ENCODE measurements around the gene FAM184A. TPM values are rescaled to one million over a fixed set of nuclear protein-coding genes. Genes with fewer than 3 reads are reported as not detected.

The FAM184A gene
- total RNA-seq, 1 donor from 2014 or later: 0.59 TPM

- Mint-ChIP-seq H3K27ac (ENCODE audit: unreplicated experiment) (no peak overlapping the region), H3K27me3 (ENCODE audit: unreplicated experiment) (peaks cover 7% of the 10 kb centered on the region), H3K36me3 (ENCODE audit: unreplicated experiment) (no peaks in the 10 kb centered on the region), H3K4me3 (ENCODE audit: unreplicated experiment) (no peak overlapping the region), H3K4me1 (ENCODE audit: unreplicated experiment) (peaks cover 5% of the 10 kb centered on the region), H3K9me3 (ENCODE audit: unreplicated experiment) (no peaks in the 10 kb centered on the region)
- no peak for DNase-seq (ENCODE audit: extremely low spot score, unreplicated experiment)
- TF ChIP-seq CTCF (IDR thresholded peaks at IDR 0.05): no peak
These were observed 42.4 kb downstream of the FAM184A start for GRCh38 chr6:119036081-119036480.

GRCh38 chr6:119035459-119035858 lies 43.0 kb downstream of the FAM184A start:
- Mint-ChIP-seq H3K9me3 (ENCODE audit: unreplicated experiment) (no peaks in the 10 kb centered on the region), H3K27me3 (ENCODE audit: unreplicated experiment) (peaks cover 7% of the 10 kb centered on the region), H3K36me3 (ENCODE audit: unreplicated experiment) (no peaks in the 10 kb centered on the region), H3K27ac (ENCODE audit: unreplicated experiment) (no peak overlapping the region), H3K4me3 (ENCODE audit: unreplicated experiment) (no peak overlapping the region), H3K4me1 (ENCODE audit: unreplicated experiment) (peaks cover 5% of the 10 kb centered on the region)
- TF ChIP-seq CTCF (IDR thresholded peaks at IDR 0.05): no peak
- DNase-seq (ENCODE audit: extremely low spot score, unreplicated experiment): no peak

GRCh38 chr6:119034827-119035458 lies 43.5 kb downstream of the FAM184A start:
- DNase-seq (ENCODE audit: extremely low spot score, unreplicated experiment): no peak
- Mint-ChIP-seq H3K27me3 (ENCODE audit: unreplicated experiment) (peaks cover 7% of the 10 kb centered on the region), H3K4me3 (ENCODE audit: unreplicated experiment) (no peak overlapping the region), H3K9me3 (ENCODE audit: unreplicated experiment) (no peaks in the 10 kb centered on the region), H3K36me3 (ENCODE audit: unreplicated experiment) (no peaks in the 10 kb centered on the region), H3K4me1 (ENCODE audit: unreplicated experiment) (peaks cover 5% of the 10 kb centered on the region), H3K27ac (ENCODE audit: unreplicated experiment) (no peak overlapping the region)
- no peak for TF ChIP-seq CTCF (IDR thresholded peaks at IDR 0.05)

GRCh38 chr6:119032428-119032827 lies 46.0 kb downstream of the FAM184A start:
- H3K4me1 Mint-ChIP-seq (ENCODE audit: unreplicated experiment): peaks cover 5% of the 10 kb centered on the region
- H3K27me3 Mint-ChIP-seq (ENCODE audit: unreplicated experiment): peaks cover 10% of the 10 kb centered on the region
- no peaks in the 10 kb centered on the region for H3K36me3 Mint-ChIP-seq (ENCODE audit: unreplicated experiment)
- no peak for DNase-seq (ENCODE audit: extremely low spot score, unreplicated experiment)
- TF ChIP-seq CTCF (IDR thresholded peaks at IDR 0.05): no peak
- H3K27ac Mint-ChIP-seq (ENCODE audit: unreplicated experiment): no peak overlapping the region
- no peak overlapping the region for H3K4me3 Mint-ChIP-seq (ENCODE audit: unreplicated experiment)
- H3K9me3 Mint-ChIP-seq (ENCODE audit: unreplicated experiment): no peaks in the 10 kb centered on the region

- Mint-ChIP-seq H3K36me3 (ENCODE audit: unreplicated experiment) (no peaks in the 10 kb centered on the region), H3K9me3 (ENCODE audit: unreplicated experiment) (no peaks in the 10 kb centered on the region), H3K27ac (ENCODE audit: unreplicated experiment) (no peak overlapping the region), H3K4me1 (ENCODE audit: unreplicated experiment) (peaks cover 5% of the 10 kb centered on the region), H3K4me3 (ENCODE audit: unreplicated experiment) (no peak overlapping the region), H3K27me3 (ENCODE audit: unreplicated experiment) (peaks cover 10% of the 10 kb centered on the region)
- no peak for DNase-seq (ENCODE audit: extremely low spot score, unreplicated experiment)
- TF ChIP-seq CTCF (IDR thresholded peaks at IDR 0.05): no peak
These were observed 47.7 kb downstream of the FAM184A start for GRCh38 chr6:119030759-119031158.

Data from osteocyte (in vitro differentiated cells).